PFSK-1 (cell line): ENCODE measurements around the gene FBXL19.

ENCODE experiments used
- FOXP2 ChIP-seq: optimal IDR thresholded peaks from 2 replicates; pipeline ENCODE3; 2011; ENCODE audit warnings: borderline replicate concordance, control low read depth, inconsistent platforms; ENCODE audit not compliant: insufficient read depth; ENCODE audit errors: extremely low read length, extremely low read depth
- POLR2AphosphoS5 ChIP-seq: IDR thresholded peaks from 2 replicates; pipeline ENCODE4 v1.6.1; 2012; ENCODE audit warnings: low read depth, mild to moderate bottlenecking, control low read depth, low read length, moderate library complexity
- REST ChIP-seq, 2 experiments: IDR thresholded peaks; 2 replicates each; pipeline versions ENCODE4 v1.6.1 to v1.8.0; 2011 to 2012; ENCODE audit warnings: low read depth in 2 of 2, low read length in 2 of 2, control low read depth in 1 of 2, inconsistent platforms in 1 of 2, mild to moderate bottlenecking in 1 of 2, moderate library complexity in 1 of 2; ENCODE audit not compliant: insufficient read depth in 1 of 2
- SIN3A ChIP-seq: IDR thresholded peaks from 2 replicates; pipeline ENCODE4 v1.6.1; 2012; ENCODE audit warnings: mild to moderate bottlenecking, low read length, moderate library complexity, borderline replicate concordance; ENCODE audit not compliant: insufficient read depth
- TAF1 ChIP-seq: IDR thresholded peaks from 2 replicates; pipeline ENCODE4 v1.6.1; 2012; ENCODE audit warnings: low read length, control low read depth, borderline replicate concordance; ENCODE audit not compliant: insufficient read depth

FBXL19 gene

DNA sequence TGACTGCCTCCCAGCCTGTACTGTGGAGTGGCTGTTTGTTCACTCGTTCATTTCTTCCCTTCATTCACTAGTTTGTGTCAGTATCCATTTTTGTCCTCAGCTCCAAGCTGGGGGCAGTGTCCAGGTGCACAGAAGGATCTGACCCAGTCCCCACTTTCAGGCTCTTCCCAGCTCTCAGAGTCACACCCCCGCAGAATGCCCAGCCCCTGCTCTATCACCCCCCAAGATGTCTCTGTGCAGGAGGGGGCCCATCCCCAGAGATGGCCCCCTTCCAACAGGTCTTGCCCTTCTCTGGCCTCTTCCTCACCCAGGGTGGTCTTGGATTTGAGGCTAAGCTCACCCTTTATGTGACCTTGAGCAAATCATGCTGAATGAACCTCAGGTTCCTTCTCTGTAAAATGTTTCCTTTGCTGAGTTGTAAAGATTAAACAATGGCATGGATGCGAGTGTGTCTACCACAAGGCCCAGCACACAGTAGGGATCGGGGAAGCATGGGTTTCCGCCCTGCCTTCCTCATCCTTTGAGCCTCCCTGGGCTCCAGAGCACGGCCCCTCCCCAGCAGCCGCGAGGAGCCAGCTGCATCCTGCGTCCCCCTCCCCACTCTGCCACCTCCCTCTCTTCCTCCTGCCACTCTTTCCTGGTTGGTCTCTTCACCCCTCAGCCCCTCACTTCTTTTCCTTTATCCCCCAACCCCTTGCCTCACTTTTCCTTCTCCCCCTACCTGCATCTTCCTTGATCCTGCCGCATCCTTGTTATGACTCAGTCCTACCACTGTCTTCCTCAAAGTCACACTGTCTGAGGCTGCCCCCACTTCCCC is 2.8 kb downstream of the FBXL19 start:
- TF ChIP-seq SIN3A, result no peak
- no peak for TF ChIP-seq REST (IDR thresholded peaks at IDR 0.05; ENCODE audit: insufficient read depth in 1 of 2, low read depth in 2 of 2, low read length in 2 of 2)
- TF ChIP-seq FOXP2, result no peak
- no peak for TF ChIP-seq POLR2AphosphoS5
- TF ChIP-seq TAF1, result no peak

DNA sequence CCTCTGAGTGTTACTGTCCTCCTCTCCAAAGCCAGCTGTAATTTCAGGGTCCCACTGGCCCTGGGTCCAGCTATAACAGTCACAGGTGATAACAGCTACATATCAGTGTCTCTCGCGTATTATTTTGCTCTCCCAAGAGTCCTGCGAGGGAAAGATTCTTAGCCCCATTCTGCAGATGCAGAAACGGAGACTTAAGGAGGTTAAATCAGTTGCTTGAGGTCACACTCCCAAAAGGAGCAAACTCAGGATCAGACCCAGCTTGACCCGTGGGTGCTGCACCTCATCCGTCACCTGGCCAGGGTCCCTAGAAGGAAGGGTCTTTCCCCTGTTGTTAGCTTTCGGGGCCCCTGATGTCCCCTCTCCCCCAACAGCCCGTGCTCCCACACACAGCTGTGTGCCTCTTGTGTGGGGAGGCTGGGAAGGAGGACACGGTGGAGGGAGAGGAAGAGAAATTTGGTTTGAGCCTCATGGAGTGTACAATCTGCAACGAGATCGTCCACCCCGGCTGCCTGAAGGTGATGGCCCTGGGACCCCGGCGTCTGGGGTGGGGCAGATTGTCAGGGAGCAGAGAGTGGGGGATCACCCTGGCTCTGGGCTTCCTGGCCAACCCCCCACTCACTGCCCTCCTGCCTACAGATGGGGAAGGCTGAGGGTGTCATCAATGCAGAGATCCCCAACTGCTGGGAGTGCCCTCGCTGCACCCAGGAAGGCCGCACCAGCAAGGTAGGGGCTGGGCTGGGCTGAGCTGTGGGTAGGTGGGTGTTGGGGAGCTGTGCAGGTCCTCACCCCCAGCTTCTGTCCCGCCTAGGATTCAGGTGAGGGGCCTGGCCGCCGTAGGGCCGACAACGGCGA is 3.8 kb downstream of the FBXL19 start:
- TF ChIP-seq POLR2AphosphoS5, result no peak
- no peak for TF ChIP-seq FOXP2
- no peak for TF ChIP-seq TAF1
- TF ChIP-seq SIN3A, result no peak
- TF ChIP-seq REST (IDR thresholded peaks at IDR 0.05; ENCODE audit: insufficient read depth in 1 of 2, low read depth in 2 of 2, low read length in 2 of 2), result no peak

GRCh38 chr16:30927789-30928378 is 4.5 kb downstream of the FBXL19 start:
- TF ChIP-seq POLR2AphosphoS5, result no peak

DNA sequence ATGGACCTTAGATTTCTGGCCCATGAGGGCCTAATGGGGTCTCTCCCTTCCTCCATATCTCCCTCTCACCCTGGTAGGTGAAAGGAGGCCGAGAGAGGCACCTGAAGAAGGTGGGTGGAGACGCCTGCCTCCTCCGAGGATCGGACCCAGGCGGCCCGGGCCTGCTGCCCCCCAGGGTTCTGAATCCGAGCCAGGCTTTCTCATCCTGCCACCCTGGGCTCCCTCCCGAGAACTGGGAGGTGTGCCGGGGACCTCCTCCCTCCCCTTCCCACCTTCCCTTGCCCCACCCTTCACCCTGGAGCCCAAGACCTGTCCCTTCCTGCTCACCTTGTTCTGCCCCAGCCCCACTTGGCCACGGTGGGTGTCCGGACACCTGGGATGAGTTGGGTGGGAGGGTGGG is 5.0 kb downstream of the FBXL19 start:
- no peak for TF ChIP-seq SIN3A
- no peak for TF ChIP-seq FOXP2
- TF ChIP-seq REST (IDR thresholded peaks at IDR 0.05; ENCODE audit: insufficient read depth in 1 of 2, low read depth in 2 of 2, low read length in 2 of 2), result no peak
- no peak for TF ChIP-seq TAF1
- no peak for TF ChIP-seq POLR2AphosphoS5

DNA sequence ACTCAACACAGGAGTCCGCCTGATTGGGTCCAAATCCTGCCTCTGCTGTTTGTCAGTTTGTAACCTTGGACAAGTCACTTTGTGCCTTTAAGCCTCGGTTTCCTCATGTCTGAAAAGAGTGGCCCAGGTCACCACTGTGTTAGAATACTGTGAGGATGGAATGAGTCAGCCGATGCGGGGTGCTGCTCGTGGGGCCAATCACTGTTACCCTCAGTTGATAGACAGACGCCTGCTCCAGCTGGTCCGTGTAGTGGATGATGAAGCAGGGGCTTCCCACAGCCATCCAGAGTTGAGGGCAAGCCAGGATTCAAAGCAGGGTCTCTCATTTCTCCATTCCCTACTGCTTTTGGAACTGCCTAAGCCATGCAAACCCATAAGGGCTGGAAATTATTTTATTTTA is 5.8 kb downstream of the FBXL19 start:
- TF ChIP-seq POLR2AphosphoS5 (no peak), REST (IDR thresholded peaks at IDR 0.05; ENCODE audit: insufficient read depth in 1 of 2, low read depth in 2 of 2, low read length in 2 of 2) (no peak), SIN3A (no peak), TAF1 (no peak), FOXP2 (no peak)
